Muscle of back (tissue), 13 donors: ENCODE results near the gene SLC12A4. TPM values are rescaled to one million over a fixed set of nuclear protein-coding genes. Genes with fewer than 3 reads are reported as not detected.
A peak's percentile ranks its signal among the peaks of the same experiment; 100 is the strongest.
"Not testable (repeated sequence)": the region's sequence is repeated elsewhere in the genome, so short reads cannot be mapped to it uniquely, and the experiment has no call there.

Experiments
- DNase-seq, 3 donors: peaks; one replicate each; pipeline versions ENCODE4 v3.0.0 to v3.0.0-alpha.2; 2013
- long read RNA-seq, 9 donors: transcript quantifications; one replicate each; lab custom pipeline, GENCODE V29; 2026
- polyA plus RNA-seq, 10 donors: library from polyadenylated mRNA; unstranded; fragments of 120-200 nt; gene quantifications; one replicate each; pipeline ENCODE4 v1.2.1, GENCODE V29; 2013; ENCODE audit not compliant: insufficient read length in 10 of 10

SLC12A4 gene
- polyA plus RNA-seq: 10 to 100 TPM; 29.8 to 56.0 (median 40.7) TPM
- long read RNA-seq, donor 1: 0 reads
- long read RNA-seq, donor 2, partial matches to known transcripts: 5 of 6 reads
- long read RNA-seq, donor 2, other reads (novel, unspliced or antisense): 0 of 6 reads
- long read RNA-seq, donor 3: 0 reads
- long read RNA-seq, donor 4, full-length matches to known transcripts: 1 of 8 reads
- long read RNA-seq, donor 4, partial matches to known transcripts: 7 of 8 reads
- long read RNA-seq, donor 4, other reads (novel, unspliced or antisense): 0 of 8 reads
- long read RNA-seq, donor 5, partial matches to known transcripts: 16 of 16 reads
- long read RNA-seq, donor 5, other reads (novel, unspliced or antisense): 0 of 16 reads
- long read RNA-seq, donor 6, partial matches to known transcripts: 9 of 9 reads
- long read RNA-seq, donor 6, other reads (novel, unspliced or antisense): 0 of 9 reads
- long read RNA-seq, donor 7, partial matches to known transcripts: 8 of 8 reads
- long read RNA-seq, donor 7, other reads (novel, unspliced or antisense): 0 of 8 reads
- long read RNA-seq, donor 8: 0 reads
- long read RNA-seq, donor 9: 0 reads

GRCh38 chr16:67968400-67969253, at the start of gene SLC12A4:
Gene SLC12A4, minus strand, starts transcription at chr16:67968637. Its CDS starts 84 bp downstream, at chr16:67968553.
- peak; percentile 88 to 96 (median 93) for DNase-seq

DNA sequence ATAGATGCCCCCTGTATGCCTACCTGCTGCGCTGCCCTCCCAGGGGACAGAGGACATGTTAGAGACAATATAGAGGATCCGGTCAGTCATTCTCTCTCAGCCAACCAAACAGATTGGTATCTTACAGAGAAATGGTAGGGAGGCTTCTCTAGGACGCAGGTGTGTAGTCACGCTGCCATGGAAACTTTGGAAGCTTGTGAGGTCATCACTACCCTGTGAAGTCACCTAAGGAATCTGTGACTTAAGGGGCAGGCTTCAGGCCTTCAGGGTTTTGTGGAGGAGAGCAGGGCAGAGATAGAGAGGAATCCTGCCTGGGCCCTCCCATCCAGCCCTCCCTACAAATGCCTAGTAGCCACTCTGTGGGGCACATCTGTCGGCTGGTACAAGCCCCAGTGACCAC, 47.2 kb upstream of the SLC12A4 start, which contains the start of gene DPEP2NB:
DPEP2NB (minus strand) TSS at position 231 of the 400 bp plus-strand sequence; CDS start at position 90, 141 bp downstream.
- no peak for DNase-seq

GRCh38 chr16:68013440-68013839, 45.0 kb upstream of the SLC12A4 start:
- DNase-seq: no peak

- not testable (repeated sequence) for DNase-seq
Measured at GRCh38 chr16:68009872-68010271, 41.4 kb upstream of the SLC12A4 start.

DNA sequence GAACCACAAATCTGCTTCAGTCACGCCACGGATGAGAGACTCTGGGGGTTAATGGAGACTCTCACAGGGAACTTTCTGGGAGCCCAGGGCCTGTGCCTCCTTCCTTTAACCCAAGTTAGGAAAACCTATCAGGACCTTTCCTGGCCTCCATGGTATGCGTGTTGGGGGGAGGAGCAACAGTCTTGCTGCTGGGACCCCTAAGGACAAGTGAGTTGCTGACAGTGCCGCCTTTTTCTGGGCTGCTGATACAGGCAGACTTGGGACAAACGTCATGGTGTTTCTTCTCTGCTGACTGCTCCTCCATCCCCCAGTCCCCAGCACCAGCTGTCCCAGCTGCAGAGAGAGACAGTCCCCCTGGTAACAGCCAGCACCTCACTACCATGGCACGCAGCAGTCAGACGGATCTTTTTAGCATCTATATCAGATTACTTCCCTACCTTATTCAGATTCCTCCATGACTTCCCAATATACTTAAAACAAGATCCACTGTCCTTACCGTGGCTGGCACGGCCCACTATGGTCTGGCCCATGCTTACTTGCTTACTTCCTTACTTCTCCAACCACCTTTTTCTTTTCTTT, 40.8 kb upstream of the SLC12A4 start:
- DNase-seq: no peak

DNA sequence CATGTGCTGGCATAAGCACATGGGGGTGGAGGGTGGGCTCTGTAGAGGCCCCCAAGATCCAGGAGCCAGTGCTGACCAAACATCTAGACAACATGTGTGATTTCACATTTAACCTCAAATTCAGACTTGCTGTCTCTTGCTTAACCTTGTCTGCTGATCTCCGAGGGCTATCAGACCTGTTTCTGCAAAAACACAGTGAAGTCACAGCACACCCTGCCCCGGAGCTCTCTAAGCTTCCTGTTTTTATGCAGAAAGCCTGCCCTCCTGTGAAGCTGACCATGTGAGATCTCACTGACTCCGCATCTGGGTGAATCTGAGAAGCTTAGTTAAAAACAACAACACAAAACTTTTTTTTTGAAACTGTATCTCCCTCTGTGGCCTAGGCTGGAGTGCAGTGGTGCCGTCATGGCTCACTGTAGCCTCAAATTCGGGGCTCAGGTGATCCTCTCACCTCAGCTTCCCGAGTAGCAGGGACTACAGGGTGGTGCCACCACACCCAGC, 37.4 kb upstream of the SLC12A4 start:
- peak in 1 of 3 donors; percentile 43 for DNase-seq

DNA sequence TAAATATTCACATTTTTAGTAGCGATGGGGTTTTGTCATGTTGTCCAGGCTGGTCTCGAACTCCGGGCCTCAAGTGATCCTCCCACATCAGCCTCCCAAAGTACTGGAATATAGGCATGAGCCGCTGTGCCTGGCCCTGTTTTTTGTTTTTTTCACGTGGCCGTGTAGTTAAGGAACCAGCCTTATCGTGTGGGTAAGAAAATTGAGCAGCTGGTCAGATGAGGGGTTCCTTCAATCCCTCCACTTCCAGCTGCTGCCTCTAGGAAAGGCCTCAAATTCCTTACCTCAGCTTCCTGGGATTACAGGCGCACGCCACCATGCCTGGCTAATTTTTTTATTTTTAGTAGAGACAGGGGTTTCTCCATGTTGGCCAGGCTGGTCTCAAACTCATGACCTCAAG, 36.8 kb upstream of the SLC12A4 start:
- DNase-seq: no peak

DNA sequence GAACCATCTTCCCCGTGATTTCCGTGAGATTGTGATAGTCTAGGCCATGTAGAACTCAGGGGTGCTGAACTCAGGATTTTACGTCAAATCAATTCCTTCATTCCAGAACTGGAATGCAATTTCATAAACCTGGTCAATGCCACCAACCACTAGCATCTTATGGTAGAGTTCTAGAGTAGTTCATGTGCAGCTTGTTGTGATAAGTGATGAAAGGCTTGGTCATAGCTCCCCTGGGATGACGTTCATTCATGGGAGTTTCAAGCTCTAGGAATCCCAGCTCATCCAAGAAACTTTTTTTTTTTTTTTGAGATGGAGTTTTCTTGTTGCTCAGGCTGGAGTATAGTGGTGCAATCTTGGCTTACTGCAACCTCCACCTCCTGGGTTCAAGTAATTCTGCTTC, 34.6 kb upstream of the SLC12A4 start:
- DNase-seq: no peak

DNA sequence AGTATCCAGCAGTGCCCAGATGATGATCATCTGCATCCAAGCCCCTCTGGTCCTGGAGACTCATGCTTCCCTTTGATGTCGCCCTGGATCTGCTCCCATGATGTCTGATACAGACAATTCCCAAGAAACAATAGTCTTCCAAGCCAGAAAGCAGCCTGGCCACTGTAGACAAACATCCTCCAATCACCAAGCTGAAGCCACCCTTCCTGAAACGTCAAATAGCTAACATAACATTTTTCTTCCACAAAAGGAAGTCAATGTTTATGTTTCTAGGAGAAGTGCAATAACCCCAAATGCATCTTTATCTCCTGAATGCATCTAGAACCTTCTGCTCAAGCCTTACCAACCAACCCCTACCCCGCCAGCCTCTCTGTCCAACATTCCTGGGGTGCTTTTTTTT, 32.0 kb upstream of the SLC12A4 start:
- peak in 1 of 3 donors; percentile 25 for DNase-seq

DNA sequence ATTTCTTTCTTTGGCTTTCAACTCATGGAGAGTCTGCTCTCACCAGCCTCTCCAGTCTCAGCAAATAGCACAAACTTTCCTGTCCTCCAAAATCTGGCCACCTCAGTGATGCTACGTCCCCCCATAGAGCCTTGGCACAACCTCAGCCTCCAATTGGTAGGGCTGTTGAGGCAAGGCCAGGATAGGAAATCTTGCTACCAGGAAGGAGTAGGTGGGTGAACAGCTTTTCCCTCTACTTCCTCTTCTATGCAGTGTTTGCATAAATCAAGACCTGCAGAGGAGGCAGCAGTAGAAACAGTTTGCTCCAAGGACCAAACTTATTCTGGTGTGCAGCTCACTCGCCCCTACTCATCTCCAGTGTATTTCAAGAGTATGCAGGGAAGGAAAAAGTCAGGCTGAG, 31.5 kb upstream of the SLC12A4 start:
- no peak for DNase-seq

GRCh38 chr16:67998779-67999688, 30.6 kb upstream of the SLC12A4 start, which contains the start of gene DPEP2:
Gene DPEP2, minus strand, starts transcription at chr16:67999484. Its CDS starts 6,272 bp downstream, at chr16:67993212.
- peak in 1 of 3 donors; percentile 20 for DNase-seq

GRCh38 chr16:67998231-67998778, 29.9 kb upstream of the SLC12A4 start:
- DNase-seq: not testable (repeated sequence)

DNA sequence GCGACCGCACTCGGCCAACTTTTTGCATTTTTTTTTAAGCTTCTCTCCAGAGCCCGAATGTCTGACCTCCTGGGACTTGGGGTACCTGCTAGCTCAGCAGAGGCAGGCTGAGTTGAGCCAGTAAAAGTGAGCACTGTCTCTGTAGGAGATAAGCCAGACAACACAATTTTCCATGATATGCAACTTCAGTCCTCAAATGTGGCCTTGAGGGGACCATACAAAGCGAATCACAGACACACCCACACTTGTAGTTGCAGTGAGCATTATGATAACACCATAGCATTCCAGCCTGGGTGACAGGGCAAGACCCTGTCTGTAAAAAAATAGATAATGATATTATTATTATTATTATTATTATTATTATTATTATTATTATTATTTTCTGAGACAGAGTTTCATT, 28.2 kb upstream of the SLC12A4 start:
- no peak for DNase-seq

DNA sequence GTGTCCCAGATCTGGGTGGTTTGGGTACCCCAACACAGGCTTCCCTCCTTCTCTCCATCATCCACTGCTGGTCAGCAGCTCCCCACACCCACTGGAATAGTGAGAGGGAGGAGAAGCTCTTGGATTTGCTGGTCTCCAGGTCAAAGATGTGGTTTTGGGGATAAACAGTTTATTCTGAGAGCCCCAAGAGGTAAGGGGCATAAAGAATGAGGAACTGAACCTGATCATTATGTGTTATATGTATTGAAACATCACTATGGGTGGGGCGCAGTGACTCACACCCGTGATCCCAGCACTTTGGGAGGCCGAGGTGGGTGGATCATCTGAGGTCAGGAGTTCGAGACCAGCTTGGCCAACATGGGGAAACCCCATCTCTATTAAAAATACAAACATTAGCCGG, 27.0 kb upstream of the SLC12A4 start:
- DNase-seq: no peak

DNA sequence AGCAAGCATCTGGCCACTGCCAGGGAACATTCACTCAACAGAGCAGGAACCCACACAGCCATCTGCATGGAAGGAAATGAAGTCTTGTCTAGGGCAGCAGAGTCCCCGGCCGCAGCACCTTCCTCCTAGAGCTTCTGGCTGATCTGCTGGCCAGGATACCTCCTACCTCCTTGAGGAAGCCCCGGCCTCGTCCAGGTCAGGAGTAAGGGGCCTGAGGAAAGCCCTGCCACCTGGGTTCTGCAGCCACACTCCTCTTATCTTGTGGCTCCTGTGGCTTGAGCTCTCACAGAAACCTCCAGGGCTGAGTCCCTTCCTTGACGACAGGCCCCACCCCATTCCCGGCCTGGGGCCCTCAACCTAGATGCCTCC, 25.6 kb upstream of the SLC12A4 start:
- not testable (repeated sequence) for DNase-seq

DNA sequence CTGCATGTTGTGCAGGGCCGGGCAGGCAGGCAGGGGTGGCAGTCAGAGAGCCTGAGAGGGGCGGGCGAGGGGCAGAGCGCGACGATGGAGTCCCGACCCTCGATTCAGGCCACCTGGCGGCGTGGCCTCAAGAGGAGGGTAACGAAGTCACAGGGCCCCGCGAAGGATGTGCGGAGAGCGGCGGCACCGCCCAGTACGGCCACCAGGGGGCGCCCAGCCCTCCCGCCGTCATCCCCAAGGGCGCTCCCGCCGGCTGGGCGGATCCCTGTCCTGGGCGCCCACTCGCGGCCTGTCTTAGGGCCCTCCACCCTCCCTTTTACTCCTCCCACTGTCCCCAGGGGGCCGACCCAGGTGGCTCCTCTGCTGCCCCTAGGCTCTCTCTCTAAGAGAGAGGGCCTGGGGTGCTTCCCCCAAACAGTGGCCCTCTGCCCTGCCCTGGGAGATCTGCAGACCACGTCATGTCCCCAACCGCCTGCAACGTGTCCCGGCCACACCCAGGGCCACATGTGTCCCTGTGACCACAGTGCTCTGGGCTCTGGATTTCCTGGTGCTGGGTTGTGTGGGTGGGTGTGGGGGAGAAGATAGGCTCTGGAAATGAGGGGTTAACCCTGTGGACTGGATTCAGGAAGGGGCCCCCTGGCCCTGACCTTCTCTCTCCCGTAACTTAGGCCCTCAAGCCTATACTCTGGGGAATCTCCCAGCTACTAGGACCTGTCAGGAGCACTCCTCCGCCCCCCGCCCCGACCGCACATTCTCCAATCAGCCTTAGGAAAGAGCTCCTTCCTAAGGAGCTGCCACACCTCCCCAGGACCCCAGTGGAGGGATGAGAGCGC, 25.0 kb upstream of the SLC12A4 start:
- peak; percentile 62 to 88 (median 78) for DNase-seq

DNA sequence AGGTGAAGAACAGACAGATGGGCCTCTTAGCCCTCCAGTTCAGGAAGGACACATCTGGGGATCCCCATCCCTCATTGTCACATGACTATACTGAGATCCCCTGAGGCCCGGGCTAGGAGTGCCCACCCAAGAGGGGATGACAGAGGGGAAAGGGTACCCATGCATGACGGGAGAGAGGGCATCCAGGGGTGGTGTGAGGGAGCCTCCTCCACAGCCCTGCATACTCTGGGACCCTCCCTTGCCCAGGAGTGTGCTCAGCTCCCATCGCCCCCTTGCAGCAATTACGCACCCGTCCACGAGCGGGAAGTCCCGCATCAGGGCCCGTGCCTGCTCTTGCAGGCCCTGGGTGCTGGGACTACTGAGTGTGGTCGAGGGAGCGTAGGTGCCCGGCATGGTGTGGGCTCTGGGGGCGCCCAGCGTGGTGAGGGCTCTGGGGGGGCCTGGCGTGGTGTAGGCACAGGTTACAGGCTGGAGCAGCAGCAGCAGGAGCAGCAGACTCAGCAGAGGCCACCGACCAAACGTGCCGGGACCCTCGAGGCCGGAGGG, 24.3 kb upstream of the SLC12A4 start:
- no peak for DNase-seq

- DNase-seq: no peak
Measured at GRCh38 chr16:67990018-67990386, 21.6 kb upstream of the SLC12A4 start.
